Endothelial cell of umbilical vein (primary cell): ENCODE measurements around the gene DDX39A.

Experiments used
- CTCF ChIP-seq, 2 donors: IDR thresholded peaks; 1 replicate in 1 of 2; 2 replicates in 1 of 2; pipeline ENCODE4 v1.5.1; 2011; ENCODE audit warnings: low read length in 2 of 2, mild to moderate bottlenecking in 2 of 2, moderate library complexity in 2 of 2, control low read depth in 1 of 2, inconsistent platforms in 1 of 2, low read depth in 1 of 2; ENCODE audit not compliant: insufficient read depth in 1 of 2; ENCODE audit errors: extremely low read depth in 1 of 2
- EZH2 ChIP-seq: IDR thresholded peaks from 2 replicates; pipeline ENCODE4 v1.6.1; 2012; ENCODE audit warnings: borderline replicate concordance, low read depth, mild to moderate bottlenecking, moderate library complexity, low read length, inconsistent platforms; ENCODE audit not compliant: severe bottlenecking
- MAX ChIP-seq: IDR thresholded peaks from 2 replicates; pipeline ENCODE4 v1.6.1; 2011; ENCODE audit not compliant: insufficient read depth, insufficient read length
- MYC ChIP-seq: IDR thresholded peaks from one replicate; pipeline ENCODE4 v1.6.1; 2011; ENCODE audit warnings: mild to moderate bottlenecking, low read depth, low read length
- POLR2A ChIP-seq: IDR thresholded peaks from 2 replicates; pipeline ENCODE4 v1.6.1; 2012; ENCODE audit warnings: low read depth, mild to moderate bottlenecking, control low read depth, low read length
- POLR2AphosphoS5 ChIP-seq: IDR thresholded peaks from 2 replicates; pipeline ENCODE4 v1.6.1; 2012; ENCODE audit warnings: low read depth, mild to moderate bottlenecking, control low read depth, low read length, moderate library complexity; ENCODE audit not compliant: insufficient read depth

DNA sequence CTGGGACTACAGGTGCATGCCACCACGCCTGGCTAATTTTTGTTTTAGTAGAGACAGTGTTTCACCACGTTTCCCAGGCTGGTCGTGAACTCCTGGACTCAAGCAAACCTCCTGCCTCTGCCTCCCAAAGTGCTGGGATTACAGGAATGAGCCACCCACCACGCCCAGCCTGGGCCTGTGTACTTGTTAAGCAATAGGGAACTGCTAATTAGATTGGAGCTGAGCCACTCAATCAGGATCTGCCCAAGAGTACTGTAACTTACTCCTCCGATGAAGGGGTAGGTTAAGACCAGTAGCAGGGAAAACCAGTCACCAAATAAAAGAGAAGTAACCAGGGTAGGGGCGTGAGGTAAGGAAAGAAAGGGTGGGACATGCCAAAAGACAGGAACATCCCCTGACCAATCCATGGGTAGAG lies 2.3 kb downstream of the DDX39A start:
- TF ChIP-seq EZH2 (no peak), CTCF (IDR thresholded peaks at IDR 0.05; ENCODE audit: extremely low read depth in 1 of 2, insufficient read depth in 1 of 2, low read depth in 1 of 2, low read length in 2 of 2) (no peak), POLR2A (no peak), MYC (no peak), POLR2AphosphoS5 (no peak), MAX (no peak)
